B cell (primary cell): ENCODE results near the gene PSMD1. TPM values are rescaled to one million over a fixed set of nuclear protein-coding genes. Genes with fewer than 3 reads are reported as not detected.

Source experiments
- ATAC-seq: fragments of 200-7000 bp; cut with Tn5 transposase; one replicate; pipeline ENCODE4 v1.10.0; 2021; ENCODE audit warnings: low read depth, mild to moderate bottlenecking, moderate number of reproducible peaks, moderate library complexity
- CTCF ChIA-PET: fragments of 350-600 bp; sonication (Branson Sonifier 250); formaldehyde crosslinking; loops from one replicate; lab custom pipeline; 2021; ENCODE audit warnings: antibody characterized with exemption, inconsistent platforms; lab: Charles Lee
- POLR2A ChIA-PET: fragments of 350-600 bp; sonication (Branson Sonifier 250); formaldehyde crosslinking; loops from one replicate; lab custom pipeline; 2021; ENCODE audit warnings: antibody characterized with exemption; lab: Charles Lee
- DNase-seq: peaks from one replicate; pipeline ENCODE4 v3.0.0; 2013
- H2AFZ ChIP-seq: 2 replicates; pipeline ENCODE4 v1.6.1; 2012; ENCODE audit warnings: mild to moderate bottlenecking, low read depth, low read length; ENCODE audit not compliant: insufficient read depth, poor library complexity, severe bottlenecking
- H3K27ac ChIP-seq, 2 donors: 1 replicate in 1 of 2; 2 replicates in 1 of 2; pipeline ENCODE4 v1.5.1; 2012 to 2013; ENCODE audit warnings: low read length in 2 of 2, mild to moderate bottlenecking in 2 of 2, moderate library complexity in 1 of 2
- H3K27me3 ChIP-seq, 4 experiments: fragments of 200-600 bp in 1 of 4; sonication (generic) in 1 of 4; replicated peaks in 1 of 4; 1 replicate in 2 of 4; 2 replicates in 2 of 4; pipeline versions ENCODE4 v1.6.1 to v1.7.0; 2013 to 2016; ENCODE audit warnings: low read length in 3 of 4, mild to moderate bottlenecking in 2 of 4, mixed read lengths in 1 of 4, moderate library complexity in 1 of 4; ENCODE audit not compliant: insufficient read depth in 4 of 4, control insufficient read depth in 3 of 4; ENCODE audit errors: control extremely low read depth in 1 of 4
- H3K36me3 ChIP-seq, 2 experiments: replicated peaks in 1 of 2; 1 replicate in 1 of 2; 2 replicates in 1 of 2; pipeline versions ENCODE4 v1.6.1 to v1.7.1; 2013; ENCODE audit warnings: low read length in 1 of 2; ENCODE audit not compliant: insufficient read depth in 2 of 2, control insufficient read depth in 1 of 2; ENCODE audit errors: control extremely low read depth in 1 of 2, extremely low read depth in 1 of 2
- H3K4me1 ChIP-seq, 2 donors: fragments of 200-600 bp in 1 of 2; sonication (generic) in 1 of 2; 1 replicate in 1 of 2; 2 replicates in 1 of 2; pipeline versions ENCODE4 v1.5.1 to v1.6.1; 2013 to 2017; ENCODE audit warnings: low read length in 2 of 2; ENCODE audit not compliant: control insufficient read depth in 2 of 2, insufficient read depth in 2 of 2
- H3K4me2 ChIP-seq: replicated peaks from 2 replicates; pipeline ENCODE3; 2012; ENCODE audit warnings: mild to moderate bottlenecking, low read depth, low read length; ENCODE audit not compliant: poor library complexity, severe bottlenecking
- H3K4me3 ChIP-seq, 5 experiments: fragments of 200-600 bp in 1 of 5; sonication (generic) in 1 of 5; 1 replicate in 3 of 5; 2 replicates in 2 of 5; pipeline versions ENCODE4 v1.5.1 to v1.7.0; 2011 to 2016; ENCODE audit warnings: low read length in 4 of 5, mild to moderate bottlenecking in 4 of 5, low read depth in 2 of 5, control low read depth in 1 of 5, moderate library complexity in 1 of 5; ENCODE audit not compliant: insufficient read depth in 1 of 5; ENCODE audit errors: control extremely low read depth in 1 of 5, extremely low read depth in 1 of 5
- H3K79me2 ChIP-seq: fragments of 200-600 bp; sonication (generic); one replicate; pipeline ENCODE4 v1.6.0; 2016; ENCODE audit warnings: low read length; ENCODE audit not compliant: control insufficient read depth, insufficient read depth
- H3K9ac ChIP-seq: fragments of 200-600 bp; sonication (generic); 2 replicates; pipeline ENCODE4 v1.6.1; 2017; ENCODE audit warnings: mild to moderate bottlenecking, low read length, moderate library complexity
- H3K9me3 ChIP-seq, 3 donors: one replicate each; pipeline versions ENCODE4 v1.6.1 to v1.7.1; 2013; ENCODE audit warnings: low read length in 2 of 3; ENCODE audit not compliant: control insufficient read depth in 2 of 3, insufficient read depth in 1 of 3; ENCODE audit errors: control extremely low read depth in 1 of 3
- H4K20me1 ChIP-seq: 2 replicates; pipeline ENCODE4 v1.6.0; 2012; ENCODE audit warnings: mild to moderate bottlenecking, low read length; ENCODE audit not compliant: insufficient read depth, control insufficient read depth, poor library complexity, severe bottlenecking
- H3K27ac Mint-ChIP-seq: one replicate; pipeline ENCODE4 v1.8.0; 2021; ENCODE audit warnings: mixed read lengths
- H3K27me3 Mint-ChIP-seq: one replicate; pipeline ENCODE4 v1.8.0; 2021; ENCODE audit warnings: mixed read lengths
- H3K4me1 Mint-ChIP-seq: one replicate; pipeline ENCODE4 v1.8.0; 2021; ENCODE audit warnings: mixed read lengths
- H3K4me3 Mint-ChIP-seq: one replicate; pipeline ENCODE4 v1.8.0; 2021; ENCODE audit warnings: mixed read lengths
- H3K9me3 Mint-ChIP-seq: one replicate; pipeline ENCODE4 v1.8.0; 2022; ENCODE audit warnings: mixed read lengths; ENCODE audit not compliant: insufficient read depth
- EZH2 ChIP-seq: IDR thresholded peaks from 2 replicates; pipeline ENCODE4 v1.6.1; 2012; ENCODE audit warnings: borderline replicate concordance, low read depth, mild to moderate bottlenecking, moderate library complexity, low read length; ENCODE audit not compliant: insufficient read depth, poor library complexity, severe bottlenecking
- WGBS: methylation state at CpG from one replicate; pipeline ENCODE4 v1.1.5; 2013; ENCODE audit warnings: missing lambda C conversion rate; ENCODE audit not compliant: insufficient coverage; 5-methylcytosine and 5-hydroxymethylcytosine counted together
- intact Hi-C: fragments of 100-400 bp; cut with micrococcal nuclease; formaldehyde crosslinking; loops from one replicate; pipeline ENCODE4 v1.10.0; 2022
- polyA plus RNA-seq: library from polyadenylated mRNA; depleted of rRNA; stranded (reverse); fragments of >200 nt; gene quantifications from 2 replicates; pipeline ENCODE4 v1.2.3, GENCODE V29; 2012
- total RNA-seq, 2 donors: library from RNA; stranded (reverse); fragments of 120-200 nt in 1 of 2; gene quantifications; 1 replicate in 1 of 2; 2 replicates in 1 of 2; pipeline versions ENCODE4 v1.2.3 to v1.2.4, GENCODE V29; 2013 to 2022
- TF ChIP-seq, protein P1 (sequence below): fragments of 200-600 bp; IDR thresholded peaks from one replicate; pipeline ENCODE4 v1.8.0; 2022; ENCODE audit warnings: antibody characterized with exemption, mild to moderate bottlenecking

Gene PSMD1
- total and polyA plus RNA-seq, 2 donors (not counting 1 experiment from before 2014, with no cell fraction given): 21.5 to 48.2 TPM

DNA sequence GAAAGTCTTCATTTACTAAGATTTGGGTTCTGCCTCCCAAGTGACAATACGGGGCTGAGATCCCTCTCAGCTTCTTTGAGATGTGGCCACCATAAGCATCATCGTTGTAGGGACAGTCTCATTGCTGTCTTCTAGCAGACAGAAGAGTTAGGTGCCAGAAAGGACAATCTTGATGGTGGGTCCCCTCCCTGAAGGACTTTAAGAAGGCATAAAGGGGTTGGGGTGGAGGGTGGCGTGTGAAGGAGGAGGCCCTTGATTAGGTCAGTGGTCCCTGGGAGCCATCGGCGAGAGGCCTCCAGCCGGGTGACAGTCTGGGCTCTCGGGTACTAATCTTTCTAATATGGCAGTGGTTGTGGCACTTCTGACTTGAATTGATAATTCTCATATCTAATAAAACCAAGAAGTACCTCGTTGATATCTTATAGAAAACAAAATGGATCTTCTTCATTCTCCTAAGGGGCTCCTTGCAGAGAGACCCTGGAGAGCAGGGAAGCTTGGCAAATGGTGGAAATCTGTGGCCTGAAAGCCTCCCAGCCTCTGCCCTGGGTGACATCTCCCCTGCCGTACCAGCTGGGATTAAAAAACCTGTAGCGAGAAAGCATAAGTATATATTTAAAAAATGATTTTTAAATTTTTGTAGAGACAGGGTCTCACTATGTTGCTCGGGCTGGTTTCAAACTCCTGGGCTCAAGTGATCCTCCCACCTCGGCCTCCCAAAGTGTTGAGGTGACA is 7.2 kb upstream of the PSMD1 start:
- H3K27me3 Mint-ChIP-seq: peaks cover 23% of the 10 kb centered on the region
- Histone ChIP-seq H2AFZ (no peak overlapping the region), H3K27me3 (peaks cover 0 to 34% (median 4%) of the 10 kb centered on the region in 4 experiments), H3K79me2 (no peaks in the 10 kb centered on the region), H3K36me3 (no peaks in the 10 kb centered on the region), H3K4me3 (no peak overlapping the region), H3K9ac (no peak overlapping the region), H3K27ac (no peak overlapping the region), H3K4me1 (peaks cover 4 to 12% of the 10 kb centered on the region in 2 donors), H3K9me3 (no peaks in the 10 kb centered on the region), H3K4me2 (no peak overlapping the region), H4K20me1 (no peaks in the 10 kb centered on the region)
- intact Hi-C loops: loop anchor here (10.0 kb wide), 1 partner anchor 1505 kb away; the partner anchor contains the start of genes EIF4E2 and TIGD1
- no peaks in the 10 kb centered on the region for H3K9me3 Mint-ChIP-seq
- peaks cover 11% of the 10 kb centered on the region for H3K4me1 Mint-ChIP-seq
- no peak overlapping the region for H3K4me3 Mint-ChIP-seq
- TF ChIP-seq EZH2: no peak
- TF ChIP-seq, protein P1, sequence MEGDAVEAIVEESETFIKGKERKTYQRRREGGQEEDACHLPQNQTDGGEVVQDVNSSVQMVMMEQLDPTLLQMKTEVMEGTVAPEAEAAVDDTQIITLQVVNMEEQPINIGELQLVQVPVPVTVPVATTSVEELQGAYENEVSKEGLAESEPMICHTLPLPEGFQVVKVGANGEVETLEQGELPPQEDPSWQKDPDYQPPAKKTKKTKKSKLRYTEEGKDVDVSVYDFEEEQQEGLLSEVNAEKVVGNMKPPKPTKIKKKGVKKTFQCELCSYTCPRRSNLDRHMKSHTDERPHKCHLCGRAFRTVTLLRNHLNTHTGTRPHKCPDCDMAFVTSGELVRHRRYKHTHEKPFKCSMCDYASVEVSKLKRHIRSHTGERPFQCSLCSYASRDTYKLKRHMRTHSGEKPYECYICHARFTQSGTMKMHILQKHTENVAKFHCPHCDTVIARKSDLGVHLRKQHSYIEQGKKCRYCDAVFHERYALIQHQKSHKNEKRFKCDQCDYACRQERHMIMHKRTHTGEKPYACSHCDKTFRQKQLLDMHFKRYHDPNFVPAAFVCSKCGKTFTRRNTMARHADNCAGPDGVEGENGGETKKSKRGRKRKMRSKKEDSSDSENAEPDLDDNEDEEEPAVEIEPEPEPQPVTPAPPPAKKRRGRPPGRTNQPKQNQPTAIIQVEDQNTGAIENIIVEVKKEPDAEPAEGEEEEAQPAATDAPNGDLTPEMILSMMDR: no peak
- ChIA-PET POLR2A (no interaction called here), CTCF (interaction anchor here (1.5 kb wide), 1 partner anchor 225 kb away, joined by 3 read pairs; no protein-coding TSS in a partner anchor)
- DNase-seq (no peak), ATAC-seq (no peak)
- H3K27ac Mint-ChIP-seq: no peak overlapping the region
- 73% methylated on average over 4 of the region's 12 CpGs for WGBS
